ENCODE results near the gene ZC3H13.

The ZC3H13 gene

GRCh38 chr13:46075811-46076210 lies 23.3 kb upstream of the ZC3H13 start:
- POLR2A ChIA-PET = no interaction called here

GRCh38 chr13:46071590-46072249 lies 19.2 kb upstream of the ZC3H13 start:
- POLR2A ChIA-PET = no interaction called here

More at GRCh38 chr13:46075811-46076210, 23.3 kb upstream of the ZC3H13 start:
- TF ChIP-seq ZNF76 (tag by site-specific recombination; IDR thresholded peaks at IDR 0.05; ENCODE audit: borderline replicate concordance, low read depth) (no peak), ZNF629 (tag by site-specific recombination; IDR thresholded peaks at IDR 0.05) (no peak), WT1 (tag by site-specific recombination; IDR thresholded peaks at IDR 0.05) (no peak), ZNF10 (tag by site-specific recombination; IDR thresholded peaks at IDR 0.05) (no peak), ZNF341 (tag by site-specific recombination; IDR thresholded peaks at IDR 0.05; ENCODE audit: low read depth) (no peak), ZNF404 (tag by site-specific recombination; IDR thresholded peaks at IDR 0.05) (no peak), ZBTB7A (tag by site-specific recombination; IDR thresholded peaks at IDR 0.05; ENCODE audit: low read depth) (no peak), ZNF416 (tag by site-specific recombination; IDR thresholded peaks at IDR 0.05) (no peak)
- TF ChIP-seq, protein P1, sequence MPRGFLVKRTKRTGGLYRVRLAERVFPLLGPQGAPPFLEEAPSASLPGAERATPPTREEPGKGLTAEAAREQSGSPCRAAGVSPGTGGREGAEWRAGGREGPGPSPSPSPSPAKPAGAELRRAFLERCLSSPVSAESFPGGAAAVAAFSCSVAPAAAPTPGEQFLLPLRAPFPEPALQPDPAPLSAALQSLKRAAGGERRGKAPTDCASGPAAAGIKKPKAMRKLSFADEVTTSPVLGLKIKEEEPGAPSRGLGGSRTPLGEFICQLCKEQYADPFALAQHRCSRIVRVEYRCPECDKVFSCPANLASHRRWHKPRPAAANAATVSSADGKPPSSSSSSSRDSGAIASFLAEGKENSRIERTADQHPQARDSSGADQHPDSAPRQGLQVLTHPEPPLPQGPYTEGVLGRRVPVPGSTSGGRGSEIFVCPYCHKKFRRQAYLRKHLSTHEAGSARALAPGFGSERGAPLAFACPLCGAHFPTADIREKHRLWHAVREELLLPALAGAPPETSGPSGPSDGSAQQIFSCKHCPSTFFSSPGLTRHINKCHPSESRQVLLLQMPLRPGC (tag by site-specific recombination; IDR thresholded peaks at IDR 0.05) = no peak
- CTCF ChIA-PET = no interaction called here
- H3K4me3 ChIP-seq (ENCODE audit: low read depth, low read length) = no peak overlapping the region
- H3K4me1 ChIP-seq (ENCODE audit: control insufficient read depth, insufficient read depth, low read length) = no peaks in the 10 kb centered on the region
- H3K9me3 ChIP-seq (ENCODE audit: control insufficient read depth, insufficient read depth, low read depth, low read length) = no peaks in the 10 kb centered on the region
- no peaks in the 10 kb centered on the region for H3K36me3 ChIP-seq (ENCODE audit: control insufficient read depth in 2 of 2, insufficient read depth in 1 of 2, low read length in 2 of 2)
- no peak overlapping the region for H3K27ac ChIP-seq (ENCODE audit: extremely low read depth, low read depth, low read length)

More at GRCh38 chr13:46071590-46072249, 19.2 kb upstream of the ZC3H13 start:
- no peak for TF ChIP-seq GFI1B (tag by site-specific recombination; IDR thresholded peaks at IDR 0.05)
- TF ChIP-seq, protein P2, sequence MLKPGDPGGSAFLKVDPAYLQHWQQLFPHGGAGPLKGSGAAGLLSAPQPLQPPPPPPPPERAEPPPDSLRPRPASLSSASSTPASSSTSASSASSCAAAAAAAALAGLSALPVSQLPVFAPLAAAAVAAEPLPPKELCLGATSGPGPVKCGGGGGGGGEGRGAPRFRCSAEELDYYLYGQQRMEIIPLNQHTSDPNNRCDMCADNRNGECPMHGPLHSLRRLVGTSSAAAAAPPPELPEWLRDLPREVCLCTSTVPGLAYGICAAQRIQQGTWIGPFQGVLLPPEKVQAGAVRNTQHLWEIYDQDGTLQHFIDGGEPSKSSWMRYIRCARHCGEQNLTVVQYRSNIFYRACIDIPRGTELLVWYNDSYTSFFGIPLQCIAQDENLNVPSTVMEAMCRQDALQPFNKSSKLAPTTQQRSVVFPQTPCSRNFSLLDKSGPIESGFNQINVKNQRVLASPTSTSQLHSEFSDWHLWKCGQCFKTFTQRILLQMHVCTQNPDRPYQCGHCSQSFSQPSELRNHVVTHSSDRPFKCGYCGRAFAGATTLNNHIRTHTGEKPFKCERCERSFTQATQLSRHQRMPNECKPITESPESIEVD (tag by site-specific recombination; IDR thresholded peaks at IDR 0.05) = no peak
- no peak for TF ChIP-seq ZNF155 (tag by site-specific recombination; IDR thresholded peaks at IDR 0.05)
- no peak for TF ChIP-seq ZNF521 (tag by site-specific recombination; IDR thresholded peaks at IDR 0.05)
- TF ChIP-seq ZNF280D (tag by site-specific recombination; IDR thresholded peaks at IDR 0.05) = no peak
- no peak for TF ChIP-seq BCL11B (tag by site-specific recombination; IDR thresholded peaks at IDR 0.05; ENCODE audit: low read depth)
- Histone ChIP-seq H3K4me1 (ENCODE audit: control insufficient read depth, insufficient read depth, low read length) (no peaks in the 10 kb centered on the region), H3K4me3 (ENCODE audit: low read depth, low read length) (no peak overlapping the region), H3K27ac (ENCODE audit: extremely low read depth, low read depth, low read length) (no peak overlapping the region), H3K36me3 (ENCODE audit: control insufficient read depth in 2 of 2, insufficient read depth in 1 of 2, low read length in 2 of 2) (no peaks in the 10 kb centered on the region), H3K9me3 (ENCODE audit: control insufficient read depth, insufficient read depth, low read depth, low read length) (no peaks in the 10 kb centered on the region)
- CTCF ChIA-PET = interaction anchor here (0.6 kb wide), 1 partner anchor 157 kb away, joined by 3 read pairs; no protein-coding TSS in a partner anchor
